ENCODE data around the gene SLC2A11. TPM values are rescaled to one million over a fixed set of nuclear protein-coding genes. Genes with fewer than 3 reads are reported as not detected.

The SLC2A11 gene
- total RNA-seq, 2 experiments from 2014 or later, result 16.4 to 50.2 TPM

GRCh38 chr22:23840026-23840425 lies 17.6 kb upstream of the SLC2A11 start:
- Histone ChIP-seq H3K9me2 (ENCODE audit: insufficient read depth, low read length) (no peaks in the 10 kb centered on the region), H4K20me1 (ENCODE audit: insufficient read depth, low read length) (no peaks in the 10 kb centered on the region), H3K79me2 (ENCODE audit: insufficient read depth, low read depth, low read length) (no peaks in the 10 kb centered on the region), H3K4me1 (ENCODE audit: insufficient read depth, low read length, poor library complexity, severe bottlenecking) (peaks cover 71% of the 10 kb centered on the region), H3K9me3 (ENCODE audit: low read length) (no peaks in the 10 kb centered on the region), H3K36me3 (ENCODE audit: insufficient read depth, low read length) (peaks cover 28% of the 10 kb centered on the region), H3K4me3 (ENCODE audit: low read depth, low read length, poor library complexity, severe bottlenecking) (peak overlapping the region; percentile 69), H2AFZ (ENCODE audit: low read length) (no peak overlapping the region), H3K27ac (ENCODE audit: low read depth, low read length, poor library complexity, severe bottlenecking) (peak overlapping the region; percentile 83), H3K4me2 (ENCODE audit: low read length) (peak overlapping the region; percentile 91)
- no TSS peak for BruUV-seq (replicated peaks)
- ChIA-PET CTCF (ENCODE audit: unreplicated experiment) (no interaction called here), POLR2A (no interaction called here)
- TF ChIP-seq CTCF (conservative IDR thresholded peaks at IDR 0.05; ENCODE audit: low read length), result no peak
- no peak for TF ChIP-seq EZH2phosphoT487 (IDR thresholded peaks at IDR 0.05; ENCODE audit: borderline replicate concordance, low read depth, low read length)
- DNase-seq (ENCODE audit: low spot score), result no peak
- intact Hi-C loops (cut with micrococcal nuclease; ENCODE audit: unreplicated experiment), result no loop called here

DNA sequence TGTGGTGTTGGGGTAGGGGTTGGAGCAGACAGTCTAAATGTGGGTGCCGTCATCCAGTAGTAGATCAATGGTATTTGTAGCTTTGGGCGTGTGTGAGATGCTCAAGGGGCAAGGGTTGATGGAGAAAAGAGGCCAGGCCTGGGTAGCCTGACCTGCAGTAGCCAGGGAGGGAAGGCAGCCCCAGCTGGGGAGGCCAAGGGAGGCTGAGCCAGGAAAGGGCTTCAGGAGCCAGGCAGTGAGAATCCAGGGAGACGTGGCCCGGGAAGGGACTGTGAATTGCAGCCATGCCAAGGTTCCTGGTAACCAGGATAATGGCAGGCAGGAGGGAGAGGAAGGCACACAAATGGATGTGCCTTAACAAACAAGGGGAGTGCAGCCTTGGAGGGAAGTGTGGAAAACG lies 16.4 kb upstream of the SLC2A11 start:
- Histone ChIP-seq H3K27ac (ENCODE audit: low read depth, low read length, poor library complexity, severe bottlenecking) (no peak overlapping the region), H4K20me1 (ENCODE audit: insufficient read depth, low read length) (no peaks in the 10 kb centered on the region), H3K9me2 (ENCODE audit: insufficient read depth, low read length) (no peaks in the 10 kb centered on the region), H3K9me3 (ENCODE audit: low read length) (no peaks in the 10 kb centered on the region), H3K4me3 (ENCODE audit: low read depth, low read length, poor library complexity, severe bottlenecking) (no peak overlapping the region), H2AFZ (ENCODE audit: low read length) (no peak overlapping the region), H3K79me2 (ENCODE audit: insufficient read depth, low read depth, low read length) (no peaks in the 10 kb centered on the region), H3K4me1 (ENCODE audit: insufficient read depth, low read length, poor library complexity, severe bottlenecking) (peaks cover 71% of the 10 kb centered on the region), H3K36me3 (ENCODE audit: insufficient read depth, low read length) (peaks cover 15% of the 10 kb centered on the region; the same call in 1 of the 2 replicates), H3K4me2 (ENCODE audit: low read length) (no peak overlapping the region)
- no TSS peak for BruUV-seq (replicated peaks)
- CTCF ChIA-PET (ENCODE audit: unreplicated experiment), result no interaction called here
- intact Hi-C loops (cut with micrococcal nuclease; ENCODE audit: unreplicated experiment), result no loop called here
- no peak for DNase-seq (ENCODE audit: low spot score)
- TF ChIP-seq EZH2phosphoT487 (IDR thresholded peaks at IDR 0.05; ENCODE audit: borderline replicate concordance, low read depth, low read length) (no peak), CTCF (conservative IDR thresholded peaks at IDR 0.05; ENCODE audit: low read length) (no peak)
- POLR2A ChIA-PET, result no interaction called here

DNA sequence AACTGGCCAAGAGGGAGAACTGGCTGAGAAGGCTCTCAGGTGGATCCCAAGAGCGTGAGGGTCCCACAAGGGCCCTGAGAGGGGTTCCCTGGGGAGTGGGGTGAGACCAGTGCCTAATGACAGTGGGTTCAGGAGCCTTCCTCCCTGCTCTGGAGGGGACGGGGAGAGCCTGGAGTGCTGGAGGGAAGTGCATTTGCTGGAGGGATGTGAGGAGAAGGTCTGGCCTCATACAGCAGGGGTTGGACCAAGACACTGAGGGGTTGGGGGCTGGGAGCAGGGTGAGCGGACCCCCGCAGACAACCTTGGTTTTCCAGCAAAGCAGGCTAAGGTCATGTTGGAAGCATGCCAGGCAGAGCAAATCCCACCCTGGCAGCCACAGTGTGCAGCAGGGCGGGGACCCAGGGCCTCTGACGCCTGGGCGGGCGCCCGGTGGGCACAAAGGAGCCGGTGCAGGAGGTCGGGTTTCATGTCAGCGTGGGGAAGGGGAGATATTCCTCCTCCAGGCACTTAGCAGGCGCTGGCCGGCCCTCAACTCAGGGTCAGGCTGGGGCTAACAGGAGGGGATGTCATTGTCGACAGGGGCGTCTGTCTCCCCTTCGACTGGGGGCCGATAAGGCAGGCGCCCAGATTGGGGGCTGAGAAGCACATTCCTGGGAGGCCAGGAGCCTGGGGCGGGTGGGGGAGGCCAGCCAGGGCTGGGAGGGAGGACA lies 15.8 kb upstream of the SLC2A11 start:
- Histone ChIP-seq H3K36me3 (ENCODE audit: insufficient read depth, low read length) (peaks cover 10% of the 10 kb centered on the region; the same call in 1 of the 2 replicates), H3K9me2 (ENCODE audit: insufficient read depth, low read length) (no peaks in the 10 kb centered on the region), H4K20me1 (ENCODE audit: insufficient read depth, low read length) (no peaks in the 10 kb centered on the region), H3K27ac (ENCODE audit: low read depth, low read length, poor library complexity, severe bottlenecking) (no peak overlapping the region), H3K79me2 (ENCODE audit: insufficient read depth, low read depth, low read length) (no peaks in the 10 kb centered on the region), H3K9me3 (ENCODE audit: low read length) (no peaks in the 10 kb centered on the region), H3K4me1 (ENCODE audit: insufficient read depth, low read length, poor library complexity, severe bottlenecking) (peaks cover 71% of the 10 kb centered on the region), H2AFZ (ENCODE audit: low read length) (no peak overlapping the region), H3K4me2 (ENCODE audit: low read length) (no peak overlapping the region), H3K4me3 (ENCODE audit: low read depth, low read length, poor library complexity, severe bottlenecking) (no peak overlapping the region)
- BruUV-seq (replicated peaks), result no TSS peak
- no peak for TF ChIP-seq CTCF (conservative IDR thresholded peaks at IDR 0.05; ENCODE audit: low read length)
- TF ChIP-seq EZH2phosphoT487 (IDR thresholded peaks at IDR 0.05; ENCODE audit: borderline replicate concordance, low read depth, low read length), result no peak
- ChIA-PET POLR2A (no interaction called here), CTCF (ENCODE audit: unreplicated experiment) (no interaction called here)
- DNase-seq (ENCODE audit: low spot score), result no peak
- intact Hi-C loops (cut with micrococcal nuclease; ENCODE audit: unreplicated experiment), result no loop called here

All from OCI-LY7 (cell line).